Stomach smooth muscle (tissue), 2 donors: Measurements from ENCODE around the gene COMMD3.
A peak's percentile ranks its signal among the peaks of the same experiment; 100 is the strongest.

ENCODE experiments used
- H3K27ac ChIP-seq: one replicate; pipeline ENCODE4 v1.7.0; 2013; ENCODE audit warnings: mild to moderate bottlenecking, low read length, inconsistent platforms
- H3K27me3 ChIP-seq, 2 donors: one replicate each; pipeline ENCODE4 v1.7.0; 2013; ENCODE audit warnings: low read length in 2 of 2; ENCODE audit not compliant: insufficient read depth in 2 of 2, control insufficient read depth in 1 of 2
- H3K36me3 ChIP-seq, 2 donors: one replicate each; pipeline ENCODE4 v1.7.0; 2013; ENCODE audit warnings: low read length in 2 of 2; ENCODE audit not compliant: control insufficient read depth in 2 of 2, insufficient read depth in 2 of 2
- H3K4me1 ChIP-seq: one replicate; pipeline ENCODE4 v1.7.0; 2013; ENCODE audit warnings: low read length; ENCODE audit not compliant: control insufficient read depth, insufficient read depth
- H3K4me3 ChIP-seq, 2 donors: one replicate each; pipeline ENCODE4 v1.7.0; 2013; ENCODE audit warnings: low read length in 2 of 2
- H3K9ac ChIP-seq, 2 donors: one replicate each; pipeline ENCODE4 v1.7.0; 2013; ENCODE audit warnings: low read length in 2 of 2, mild to moderate bottlenecking in 1 of 2
- H3K9me3 ChIP-seq, 2 donors: one replicate each; pipeline ENCODE4 v1.7.0; 2013; ENCODE audit warnings: low read length in 2 of 2; ENCODE audit not compliant: control insufficient read depth in 2 of 2
- donor health status: healthy.
- donor health status: Pancreatic carcinoma.

The COMMD3 gene

GRCh38 chr10:22326145-22326702 is 10.0 kb downstream of the COMMD3 start:
- Histone ChIP-seq H3K9ac (peak overlapping the region in 1 of 2 donors; percentile 40), H3K36me3 (peaks cover 8 to 19% of the 10 kb centered on the region in 2 donors), H3K27ac (no peak overlapping the region), H3K9me3 (no peaks in the 10 kb centered on the region), H3K27me3 (peaks cover 0 to 2% of the 10 kb centered on the region in 2 donors), H3K4me1 (peaks cover 9% of the 10 kb centered on the region), H3K4me3 (peak overlapping the region; percentile 56 to 67)

DNA sequence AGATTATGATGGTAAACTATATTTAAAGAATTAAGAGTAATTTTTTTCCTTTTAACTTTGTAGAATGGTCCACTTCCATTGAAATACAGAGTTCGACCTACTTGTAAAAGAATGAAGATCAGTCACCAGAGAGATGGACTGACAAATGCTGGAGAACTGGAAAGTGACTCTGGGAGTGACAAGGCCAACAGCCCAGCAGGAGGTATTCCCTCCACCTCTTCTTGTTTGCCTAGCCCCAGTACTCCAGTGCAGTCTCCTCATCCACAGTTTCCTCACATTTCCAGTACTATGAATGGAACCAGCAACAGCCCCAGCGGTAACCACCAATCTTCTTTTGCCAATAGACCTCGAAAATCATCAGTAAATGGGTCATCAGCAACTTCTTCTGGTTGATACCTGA is 13.0 kb downstream of the COMMD3 start:
- no peak overlapping the region for H3K27ac ChIP-seq
- H3K4me3 ChIP-seq: no peak overlapping the region

DNA sequence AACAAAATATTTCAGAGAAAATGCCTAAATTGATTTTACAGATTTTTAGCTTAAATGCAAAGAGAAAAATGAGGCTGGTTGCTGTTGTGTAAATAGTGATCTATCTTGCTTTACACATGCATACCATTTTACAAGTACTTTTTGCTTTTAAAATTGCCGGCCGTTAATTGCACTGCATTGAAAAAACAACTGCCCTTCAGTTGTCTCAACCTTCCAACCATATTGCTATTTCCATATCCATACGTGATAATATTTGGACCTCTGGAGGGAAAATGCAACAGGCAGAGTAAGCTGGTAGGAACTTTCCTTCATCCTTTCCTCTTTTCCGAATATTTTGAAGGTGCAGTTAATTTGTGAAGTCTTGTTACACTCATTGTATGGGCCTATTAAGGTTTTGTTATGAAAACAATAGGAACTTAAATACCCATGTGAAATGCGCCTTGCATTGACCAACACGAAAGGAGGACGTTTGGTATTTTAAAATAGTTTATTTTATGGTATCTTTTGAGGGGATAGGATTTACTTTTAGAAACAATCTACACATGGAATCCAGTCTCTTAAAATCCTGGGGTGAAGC is 16.0 kb downstream of the COMMD3 start:
- Histone ChIP-seq H3K4me3 (no peak overlapping the region), H3K36me3 (peaks cover 8 to 15% of the 10 kb centered on the region in 2 donors), H3K27ac (no peak overlapping the region), H3K9me3 (peaks cover 0 to 3% of the 10 kb centered on the region in 2 donors), H3K27me3 (peaks cover 33% of the 10 kb centered on the region in 2 donors), H3K4me1 (peaks cover 20% of the 10 kb centered on the region), H3K9ac (no peak overlapping the region)

More for the DNA sequence above, 13.0 kb downstream of the COMMD3 start:
- no peaks in the 10 kb centered on the region for H3K9me3 ChIP-seq
- H3K27me3 ChIP-seq: peaks cover 2 to 6% of the 10 kb centered on the region in 2 donors
- H3K9ac ChIP-seq: no peak overlapping the region
- H3K36me3 ChIP-seq: peaks cover 8 to 19% of the 10 kb centered on the region in 2 donors
- peaks cover 8% of the 10 kb centered on the region for H3K4me1 ChIP-seq

DNA sequence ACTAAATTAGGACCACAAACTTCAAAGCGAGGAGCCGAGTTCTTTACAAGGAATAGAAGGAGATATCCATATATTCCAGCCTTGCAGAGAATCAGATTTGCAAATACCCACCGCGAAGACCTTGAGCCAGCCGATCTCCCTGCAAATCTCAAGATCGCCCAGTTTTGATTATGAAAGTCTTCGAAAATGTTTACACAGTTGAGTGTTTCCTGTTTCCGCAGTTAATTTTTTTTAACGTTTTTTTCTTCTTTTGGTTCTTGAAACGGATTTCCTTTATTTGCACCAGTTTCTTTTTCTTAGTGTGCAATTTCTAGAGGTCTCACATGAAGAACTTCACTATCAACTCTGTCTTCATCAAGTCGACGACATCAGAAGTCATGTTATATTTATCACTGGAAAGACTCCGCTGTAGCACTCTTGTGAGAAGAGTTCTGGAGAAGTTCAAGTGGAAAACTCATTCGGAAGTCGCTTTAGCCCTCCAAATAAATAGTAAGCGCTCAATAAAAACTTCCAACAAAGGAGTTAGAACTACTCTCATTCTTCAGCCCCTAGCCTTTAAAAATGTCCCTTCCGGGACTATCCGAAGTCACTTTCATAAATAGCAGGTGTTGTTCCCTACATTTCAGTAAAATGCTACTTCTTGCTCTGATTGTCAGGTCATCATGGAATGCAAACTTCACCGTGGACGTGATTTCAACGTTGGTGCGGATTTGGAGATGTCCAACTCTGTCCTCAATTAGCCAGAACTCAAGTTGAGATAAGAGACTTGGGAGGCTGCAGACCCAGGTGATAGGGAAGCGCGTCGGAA is 17.2 kb downstream of the COMMD3 start:
- Histone ChIP-seq H3K4me1 (peaks cover 20% of the 10 kb centered on the region), H3K27me3 (peaks cover 42 to 45% of the 10 kb centered on the region in 2 donors), H3K9me3 (peaks cover 0 to 3% of the 10 kb centered on the region in 2 donors), H3K9ac (no peak overlapping the region), H3K27ac (no peak overlapping the region), H3K36me3 (peaks cover 8 to 12% of the 10 kb centered on the region in 2 donors), H3K4me3 (no peak overlapping the region)

DNA sequence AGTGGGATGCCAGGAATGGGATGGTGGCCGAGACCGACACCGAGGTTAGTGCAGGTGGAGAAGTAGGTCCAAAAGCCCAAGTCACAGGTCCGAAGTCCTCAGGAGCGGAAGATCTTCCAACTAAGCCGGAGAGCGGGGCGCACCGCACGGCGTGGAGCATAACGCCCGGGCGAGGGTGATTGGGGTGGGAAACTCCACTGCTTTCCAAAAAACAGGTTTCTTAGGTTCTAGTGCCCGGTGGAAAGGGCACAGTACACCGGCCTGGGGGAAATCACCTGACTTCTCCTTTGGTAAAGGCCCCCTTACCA is 17.7 kb downstream of the COMMD3 start:
- peaks cover 0 to 3% of the 10 kb centered on the region in 2 donors for H3K9me3 ChIP-seq
- no peak overlapping the region for H3K9ac ChIP-seq
- H3K27ac ChIP-seq: no peak overlapping the region
- peaks cover 20% of the 10 kb centered on the region for H3K4me1 ChIP-seq
- peaks cover 48 to 50% of the 10 kb centered on the region in 2 donors for H3K27me3 ChIP-seq
- H3K36me3 ChIP-seq: peaks cover 8 to 12% of the 10 kb centered on the region in 2 donors
- H3K4me3 ChIP-seq: no peak overlapping the region

DNA sequence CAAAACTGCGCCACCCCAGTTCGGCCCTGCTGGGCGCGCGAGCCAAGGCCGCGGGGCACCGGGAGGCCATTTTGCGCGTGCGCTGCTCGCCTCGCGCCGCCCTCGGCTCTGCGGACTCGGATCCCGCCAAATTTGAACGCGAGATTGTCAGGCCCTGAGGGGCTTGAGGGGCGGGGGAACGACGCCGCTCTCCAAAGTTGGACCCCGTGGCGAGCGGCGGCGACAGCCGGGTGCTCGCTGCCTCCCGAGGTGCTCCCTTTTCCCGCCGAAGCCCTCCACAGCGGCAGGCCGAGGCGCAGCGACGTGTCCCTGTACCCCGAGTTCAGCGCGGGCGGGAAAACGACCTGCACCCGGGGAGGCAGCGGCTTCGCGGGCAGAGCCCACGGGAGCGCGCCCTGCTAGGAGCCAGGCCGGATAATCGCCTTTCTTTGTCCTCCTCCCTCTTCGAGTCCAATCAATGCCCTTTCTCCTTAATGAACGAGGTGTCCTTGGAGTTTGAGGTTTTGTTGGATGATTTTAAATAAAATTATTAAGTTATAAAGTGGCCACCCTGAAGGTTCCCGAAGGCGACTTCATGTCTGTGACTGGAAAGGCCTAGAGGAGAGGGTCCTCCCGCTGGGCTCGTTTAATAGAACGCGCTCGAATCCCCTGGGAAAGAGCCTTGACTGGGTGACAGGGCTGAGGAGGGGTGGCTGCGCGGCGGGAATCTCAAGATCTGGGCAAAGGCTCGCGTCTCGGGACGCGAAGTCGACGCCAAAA is 18.4 kb downstream of the COMMD3 start:
- Histone ChIP-seq H3K9me3 (peaks cover 0 to 3% of the 10 kb centered on the region in 2 donors), H3K27ac (no peak overlapping the region), H3K27me3 (peaks cover 51 to 56% of the 10 kb centered on the region in 2 donors), H3K4me3 (peak overlapping the region; percentile 61 to 76), H3K4me1 (peaks cover 20% of the 10 kb centered on the region), H3K36me3 (peaks cover 3 to 6% of the 10 kb centered on the region in 2 donors), H3K9ac (no peak overlapping the region)

GRCh38 chr10:22335173-22335933 is 19.2 kb downstream of the COMMD3 start:
- H3K36me3 ChIP-seq: no peaks in the 10 kb centered on the region
- H3K27me3 ChIP-seq: peaks cover 51 to 60% of the 10 kb centered on the region in 2 donors
- no peak overlapping the region for H3K9ac ChIP-seq
- no peak overlapping the region for H3K27ac ChIP-seq
- H3K9me3 ChIP-seq: peaks cover 0 to 3% of the 10 kb centered on the region in 2 donors
- peak overlapping the region; percentile 61 to 76 for H3K4me3 ChIP-seq
- H3K4me1 ChIP-seq: peaks cover 23% of the 10 kb centered on the region

DNA sequence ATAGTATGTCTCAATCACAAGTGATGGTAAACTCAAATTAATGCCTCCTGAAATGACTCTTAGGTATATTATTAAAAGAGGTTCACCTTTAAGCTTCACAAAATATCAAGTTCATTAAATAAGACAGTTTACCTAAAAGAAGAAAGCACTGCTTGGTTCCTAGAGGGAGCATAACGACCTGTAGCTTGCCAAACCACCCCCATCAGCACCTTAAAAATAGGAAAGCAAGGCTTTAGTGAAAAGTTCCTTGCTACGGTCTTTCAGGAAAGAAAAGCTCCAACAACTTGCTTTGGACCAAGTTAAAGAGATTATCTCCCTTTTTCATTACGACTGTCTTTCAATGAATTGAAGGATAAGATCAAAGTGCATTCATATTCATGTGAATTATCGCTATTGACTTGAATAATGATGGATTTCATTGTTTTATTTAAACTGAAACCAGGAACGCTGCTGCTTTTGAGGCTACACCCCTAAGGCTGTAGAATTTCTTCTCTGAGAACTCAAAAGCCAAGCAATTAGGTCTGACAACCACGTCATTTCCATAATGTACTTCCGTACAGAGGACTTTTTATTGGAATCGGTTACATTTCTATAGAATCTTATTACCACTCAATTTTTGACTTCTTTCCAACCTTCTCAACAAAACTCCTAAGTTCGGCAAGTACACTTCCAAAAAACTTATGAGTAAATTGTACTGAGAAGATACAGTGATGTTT is 22.2 kb downstream of the COMMD3 start:
- H3K9me3 ChIP-seq: peaks cover 0 to 3% of the 10 kb centered on the region in 2 donors
- no peak overlapping the region for H3K27ac ChIP-seq
- H3K4me3 ChIP-seq: no peak overlapping the region
- no peaks in the 10 kb centered on the region for H3K36me3 ChIP-seq
- no peak overlapping the region for H3K9ac ChIP-seq
- peaks cover 67 to 79% of the 10 kb centered on the region in 2 donors for H3K27me3 ChIP-seq
- peaks cover 29% of the 10 kb centered on the region for H3K4me1 ChIP-seq

- Histone ChIP-seq H3K4me1 (peaks cover 29% of the 10 kb centered on the region), H3K9ac (no peak overlapping the region), H3K27ac (no peak overlapping the region), H3K9me3 (peaks cover 0 to 3% of the 10 kb centered on the region in 2 donors), H3K4me3 (no peak overlapping the region), H3K36me3 (no peaks in the 10 kb centered on the region), H3K27me3 (peaks cover 68 to 85% of the 10 kb centered on the region in 2 donors)
Observed at GRCh38 chr10:22338931-22339330, 22.7 kb downstream of the COMMD3 start.
